ENCODE data around the gene CA11.
"Not testable (repeated sequence)": the region's sequence is repeated elsewhere in the genome, so short reads cannot be mapped to it uniquely, and the experiment has no call there.

Gene CA11

GRCh38 chr19:48668761-48669160 lies 22.8 kb upstream of the CA11 start:
- no peak for DNase-seq

DNA sequence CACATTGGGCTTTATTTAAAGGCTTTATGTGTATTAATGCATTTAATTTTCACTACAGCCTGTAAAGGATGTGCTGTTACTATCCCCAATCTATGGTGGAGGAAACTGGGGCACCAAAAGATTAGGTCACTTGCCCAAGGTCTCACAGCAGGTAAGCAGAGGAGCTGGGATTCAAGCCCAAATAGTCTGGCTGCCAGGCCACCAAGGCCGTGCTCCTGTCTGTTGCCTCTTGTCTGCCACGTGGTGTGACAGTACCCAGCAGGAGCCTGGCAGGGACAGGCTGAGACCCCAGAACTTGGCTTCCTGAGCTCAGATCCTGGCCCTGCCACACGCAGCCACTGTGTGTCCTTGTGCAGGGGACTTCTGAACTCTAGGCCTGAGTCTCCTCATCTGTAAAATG lies 22.3 kb upstream of the CA11 start:
- DNase-seq: no peak

DNA sequence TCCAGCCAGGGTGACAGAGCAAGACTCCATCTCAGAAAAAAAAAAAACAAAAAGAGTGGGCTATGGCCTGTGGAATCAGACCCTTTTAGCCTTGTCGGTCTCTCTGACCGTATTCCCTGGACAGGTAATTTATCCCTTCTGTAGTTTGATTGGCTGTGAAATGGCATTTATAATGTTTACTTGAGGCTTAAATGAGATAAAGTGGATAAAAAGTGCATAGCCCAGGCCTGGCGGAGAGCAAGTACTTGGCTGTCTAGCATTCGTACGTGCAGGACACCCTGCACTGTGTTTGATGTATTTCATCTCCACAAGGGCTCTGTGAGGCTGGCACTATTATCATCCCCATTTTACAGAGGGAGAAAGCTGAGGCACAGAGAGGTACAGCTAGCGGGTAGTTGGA lies 19.8 kb upstream of the CA11 start:
- DNase-seq: no peak

- DNase-seq: no peak
Observed at GRCh38 chr19:48664476-48664875, 18.5 kb upstream of the CA11 start.

DNA sequence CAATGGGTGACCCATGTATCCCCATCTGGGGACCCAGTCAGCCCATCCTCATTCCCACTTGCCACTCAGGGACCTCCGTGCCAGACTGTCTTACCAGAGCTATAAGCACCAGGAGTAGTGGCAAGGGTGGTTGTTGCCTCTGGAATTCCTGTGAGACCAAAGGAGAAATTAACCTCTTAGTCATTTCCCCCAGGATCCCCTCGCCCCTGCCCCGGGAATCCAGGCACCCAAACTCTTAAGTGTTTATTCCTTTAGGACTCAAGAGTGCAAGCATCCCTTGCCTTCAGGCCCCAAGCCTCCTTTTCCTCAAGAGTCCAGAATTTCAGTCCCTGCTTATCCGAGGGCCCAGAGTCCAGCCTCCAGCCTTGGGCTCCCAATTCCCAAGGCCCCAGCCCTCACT lies 17.7 kb upstream of the CA11 start:
- DNase-seq: no peak

GRCh38 chr19:48661711-48662090 lies 15.7 kb upstream of the CA11 start:
- no peak for DNase-seq

GRCh38 chr19:48660852-48661710 lies 15.1 kb upstream of the CA11 start:
- DNase-seq: peak; percentile 71

- no peak for DNase-seq
Observed at GRCh38 chr19:48659768-48660167, 13.8 kb upstream of the CA11 start.

DNA sequence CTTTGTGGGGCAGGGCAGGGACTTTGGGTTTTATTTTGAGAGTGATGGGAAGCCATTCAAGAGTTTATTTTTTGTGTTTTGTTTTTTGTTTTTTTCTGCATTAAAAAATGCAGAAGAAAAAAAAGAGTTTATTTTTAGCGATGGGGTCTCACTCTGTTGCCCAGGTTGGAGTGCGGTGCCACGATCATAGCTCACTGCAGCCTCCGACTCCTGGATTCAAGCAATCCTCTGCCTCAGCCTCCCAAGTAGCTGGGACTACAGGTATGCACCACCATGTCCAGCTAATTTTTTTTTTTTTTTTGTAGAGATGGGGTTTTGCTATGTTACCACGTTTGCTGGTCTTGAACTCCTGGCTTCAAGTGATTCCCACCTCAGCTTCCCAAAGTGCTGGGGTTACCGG lies 12.5 kb upstream of the CA11 start:
- DNase-seq: no peak

- DNase-seq: not testable (repeated sequence)
Observed at GRCh38 chr19:48657828-48658227, 11.8 kb upstream of the CA11 start.

GRCh38 chr19:48656840-48657474 lies 11.0 kb upstream of the CA11 start:
- no peak for DNase-seq

GRCh38 chr19:48654299-48655059 lies 8.5 kb upstream of the CA11 start:
- no peak for DNase-seq

DNA sequence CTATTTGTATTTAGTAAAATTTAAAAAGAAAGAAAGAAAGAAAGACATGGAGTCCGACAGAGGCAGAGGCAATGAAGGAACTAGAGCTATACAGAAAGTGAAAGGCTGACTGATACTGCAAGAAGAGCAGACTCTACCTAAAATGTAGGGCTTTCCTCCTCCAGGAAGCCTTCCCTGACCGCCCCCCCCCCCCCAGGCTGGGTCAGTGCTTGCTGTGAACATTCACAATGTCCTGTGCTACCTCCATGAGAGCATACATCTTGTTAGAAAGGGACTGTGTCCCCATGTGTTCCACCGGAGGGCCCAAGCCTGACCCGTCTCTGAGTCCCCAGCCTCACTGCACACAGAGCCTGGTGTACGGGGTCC lies 5.7 kb upstream of the CA11 start:
- no peak for DNase-seq

- no peak for DNase-seq
Observed at GRCh38 chr19:48650974-48651682, 5.1 kb upstream of the CA11 start.

DNA sequence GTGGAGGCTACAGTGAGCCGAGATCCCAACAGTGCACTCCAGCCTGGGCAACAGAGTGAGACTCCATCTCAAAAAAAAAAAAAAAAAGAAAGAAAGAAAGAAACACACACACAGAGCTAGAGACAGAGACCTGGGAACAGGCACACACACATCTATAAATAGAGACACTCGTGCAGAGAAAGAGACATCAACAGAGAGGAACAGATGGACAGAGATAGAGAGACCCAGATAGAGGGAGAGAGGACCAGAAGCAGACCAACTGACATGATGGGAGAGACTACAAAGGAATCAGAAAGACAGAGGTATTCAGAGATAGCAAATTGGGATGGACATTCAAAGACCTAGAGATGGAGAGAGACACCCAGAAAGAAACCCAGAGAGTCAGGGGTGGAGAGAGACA lies 2.1 kb upstream of the CA11 start:
- DNase-seq: no peak

DNA sequence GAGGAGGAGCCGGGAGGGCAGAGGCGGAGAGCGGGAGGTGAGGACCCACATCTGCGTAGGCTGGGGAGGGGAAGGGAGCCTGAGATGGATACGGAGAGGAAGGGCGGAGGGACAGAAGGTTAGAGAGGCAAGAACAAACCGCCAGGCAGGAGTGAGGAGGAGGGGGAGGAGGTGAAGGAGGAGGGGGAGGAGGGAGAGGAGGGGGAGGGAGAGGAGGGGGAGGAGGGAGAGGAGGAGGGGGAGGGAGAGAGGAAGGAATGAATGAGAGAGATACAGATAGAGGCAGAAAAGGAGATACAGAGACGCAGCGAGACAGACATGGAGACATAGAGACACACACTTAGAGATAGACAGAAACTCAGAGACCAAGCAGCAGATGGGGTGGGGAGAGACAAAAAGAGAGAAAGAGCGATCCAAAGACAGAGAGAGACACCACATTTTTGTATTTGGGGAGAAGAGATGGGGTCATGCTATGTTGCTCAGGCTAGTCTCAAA lies 782 bp upstream of the CA11 start:
- DNase-seq: no peak

- no peak for DNase-seq
Observed at GRCh38 chr19:48645620-48646000, 377 bp downstream of the CA11 start.

DNA sequence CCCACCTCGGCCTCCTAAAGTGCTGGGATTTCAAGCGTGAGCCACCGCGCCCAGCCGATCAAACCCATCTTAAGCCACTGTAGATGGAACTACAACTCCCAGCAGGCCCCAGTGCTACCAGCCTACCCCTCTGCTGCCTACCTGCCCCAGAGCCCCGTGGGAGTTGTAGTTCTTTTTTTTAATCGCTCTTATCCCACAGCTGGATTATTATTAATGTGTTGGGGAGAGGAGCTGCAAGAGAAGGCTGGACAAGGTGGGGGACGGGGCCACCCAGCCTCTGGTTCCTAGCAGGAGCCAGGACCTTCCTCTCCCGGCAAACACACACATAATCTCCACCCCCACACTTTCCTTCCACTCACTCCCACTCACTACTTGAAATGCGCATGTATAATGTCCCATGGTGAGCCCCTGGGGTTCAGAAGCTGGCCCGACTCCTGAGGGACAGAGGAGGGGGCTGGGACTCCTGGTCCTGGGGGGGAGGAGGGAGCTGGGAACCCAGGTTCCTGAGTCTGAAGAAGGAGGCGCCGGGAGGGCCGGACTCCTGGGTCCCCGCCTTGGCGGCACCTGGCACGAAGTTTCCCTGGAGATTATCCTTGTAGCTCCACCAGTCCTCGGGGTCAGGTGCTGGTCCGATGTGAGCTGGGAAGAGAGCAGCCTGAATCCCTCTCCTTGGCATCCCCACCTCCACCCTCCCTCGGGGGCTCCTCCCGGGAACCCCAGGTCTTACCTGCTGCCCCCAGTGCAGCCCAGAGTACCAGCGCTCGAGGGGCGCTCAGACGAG lies 958 bp downstream of the CA11 start:
- peak; percentile 72 for DNase-seq

GRCh38 chr19:48644355-48644754 lies 1.6 kb downstream of the CA11 start:
- no peak for DNase-seq

GRCh38 chr19:48642862-48643261 lies 3.1 kb downstream of the CA11 start:
- no peak for DNase-seq

GRCh38 chr19:48641850-48642249 lies 4.1 kb downstream of the CA11 start:
- no peak for DNase-seq

Measured in activated CD4-positive, alpha-beta T cell treated with anti-CD3 and anti-CD28 coated beads, Interleukin-2, amount 50 U/mL, for 1 hour (primary cell).